GM12878 (cell line): ENCODE data around the gene TMEM232. TPM values are rescaled to one million over a fixed set of nuclear protein-coding genes. Genes with fewer than 3 reads are reported as not detected.

Experiments
- ATAC-seq: fragments of 200-7000 bp; cut with Tn5 transposase; 3 replicates; pipeline ENCODE4 v1.9.1; 2020; ENCODE audit warnings: mild to moderate bottlenecking, moderate library complexity
- BruUV-seq: library from RNA; stranded (reverse); fragments of 400-500 nt; replicated peaks from 2 replicates; lab custom pipeline; 2021; lab: Mats Ljungman, UMichigan
- CTCF ChIA-PET: fragments of 300-600 bp; sonication (Branson Sonifier 250); formaldehyde crosslinking; extraction: SDS; loops from one replicate; lab custom pipeline; 2021; ENCODE audit warnings: inconsistent platforms; lab: Yijun Ruan, JAX
- POLR2A ChIA-PET: fragments of 350-600 bp; formaldehyde crosslinking; extraction: SDS; loops from one replicate; lab custom pipeline; 2021; ENCODE audit warnings: inconsistent platforms; lab: Charles Lee
- RAD21 ChIA-PET: fragments of 300-600 bp; sonication (Branson Sonifier 250); formaldehyde crosslinking; loops from one replicate; lab custom pipeline; 2023; ENCODE audit warnings: antibody characterized with exemption; ENCODE audit not compliant: unreplicated experiment; lab: Charles Lee
- SMC1A ChIA-PET: fragments of 300-600 bp; sonication (Branson Sonifier 250); formaldehyde crosslinking; loops from one replicate; lab custom pipeline; 2023; ENCODE audit not compliant: unreplicated experiment, uncharacterized antibody; lab: Charles Lee
- DNase-seq: peaks from one replicate; pipeline ENCODE4 v3.0.0-alpha.2; 2011; ENCODE audit warnings: low read depth, low spot score
- FAIRE-seq: peaks from 3 replicates; lab custom pipeline; 2011; peaks lifted over from hg19 to GRCh38; lab: Jason Lieb, UNC
- H2AFZ ChIP-seq: 2 replicates; pipeline ENCODE4 v1.6.0; 2011; ENCODE audit warnings: low read depth, low read length, control low read depth; ENCODE audit not compliant: control insufficient read depth
- H3K27ac ChIP-seq: 2 replicates; pipeline ENCODE4 v1.5.1; 2011; ENCODE audit warnings: control low read depth; ENCODE audit not compliant: control insufficient read depth, insufficient read depth
- H3K27me3 ChIP-seq, 2 experiments: replicated peaks in 1 of 2; 2 replicates each; pipeline versions ENCODE4 v1.6.0 to v1.6.1; 2011; ENCODE audit warnings: low read length in 1 of 2; ENCODE audit not compliant: control insufficient read depth in 2 of 2, insufficient read depth in 2 of 2
- H3K36me3 ChIP-seq, 2 experiments: 2 replicates each; pipeline ENCODE4 v1.5.1; 2011; ENCODE audit warnings: low read length in 1 of 2; ENCODE audit not compliant: control insufficient read depth in 2 of 2, insufficient read depth in 2 of 2
- H3K4me1 ChIP-seq: 2 replicates; pipeline ENCODE4 v1.6.1; 2011; ENCODE audit warnings: mild to moderate bottlenecking, low read length, moderate library complexity, mixed read lengths; ENCODE audit not compliant: control insufficient read depth, insufficient read depth
- H3K4me2 ChIP-seq: 2 replicates; pipeline ENCODE4 v1.6.0; 2011; ENCODE audit warnings: control low read depth; ENCODE audit not compliant: control insufficient read depth, insufficient read depth
- H3K4me3 ChIP-seq: fragments of 200-600 bp; sonication (generic); 2 replicates; pipeline ENCODE4 v1.5.1; 2016
- H3K79me2 ChIP-seq: 2 replicates; pipeline ENCODE4 v1.6.0; 2011; ENCODE audit warnings: low read length; ENCODE audit not compliant: control insufficient read depth, insufficient read depth
- H3K9ac ChIP-seq: 2 replicates; pipeline ENCODE4 v1.8.0; 2011; ENCODE audit warnings: low read length, control low read depth, mixed read lengths; ENCODE audit not compliant: control insufficient read depth, insufficient read depth
- H3K9me3 ChIP-seq: replicated peaks from 3 replicates; pipeline ENCODE4 v1.5.1; 2011; ENCODE audit warnings: mild to moderate bottlenecking, low read length; ENCODE audit not compliant: control insufficient read depth, insufficient read depth
- H4K20me1 ChIP-seq: 2 replicates; pipeline ENCODE4 v1.6.0; 2011; ENCODE audit not compliant: control insufficient read depth, insufficient read depth
- BRCA1 ChIP-seq: IDR thresholded peaks from 2 replicates; pipeline ENCODE4 v1.6.1; 2011; ENCODE audit warnings: low read depth, low read length, improper control_type of control experiment
- CBFB ChIP-seq: IDR thresholded peaks from 2 replicates; pipeline ENCODE4 v1.6.1; 2016; ENCODE audit warnings: antibody characterized with exemption, low read depth
- FOXK2 ChIP-seq: fragments of 450-650 bp; IDR thresholded peaks from 2 replicates; pipeline ENCODE4 v1.6.1; 2017; ENCODE audit warnings: mild to moderate bottlenecking, moderate library complexity
- NBN ChIP-seq: fragments of 450-650 bp; IDR thresholded peaks from 2 replicates; pipeline ENCODE4 v1.6.1; 2016
- NFYA ChIP-seq: IDR thresholded peaks from 2 replicates; pipeline ENCODE4 v1.6.1; 2011; ENCODE audit warnings: low read depth, mild to moderate bottlenecking, low read length, improper control_type of control experiment, borderline replicate concordance
- NFYB ChIP-seq: IDR thresholded peaks from 2 replicates; pipeline ENCODE4 v1.6.1; 2011; ENCODE audit warnings: low read depth, mild to moderate bottlenecking, low read length, improper control_type of control experiment, moderate library complexity; ENCODE audit not compliant: insufficient read depth
- POLR2AphosphoS2 ChIP-seq: IDR thresholded peaks from 2 replicates; pipeline ENCODE4 v1.6.1; 2011; ENCODE audit warnings: low read depth, mild to moderate bottlenecking, low read length, improper control_type of control experiment, moderate library complexity
- POU2F2 ChIP-seq: IDR thresholded peaks from 3 replicates; pipeline ENCODE4 v1.6.1; 2011; ENCODE audit warnings: low read depth, mild to moderate bottlenecking, low read length, borderline replicate concordance
- RAD21 ChIP-seq: IDR thresholded peaks from 2 replicates; pipeline ENCODE4 v1.6.1; 2011; ENCODE audit warnings: mild to moderate bottlenecking, low read depth, low read length, moderate library complexity; ENCODE audit not compliant: insufficient read depth
- RB1 ChIP-seq: fragments of 450-650 bp; formaldehyde crosslinking; IDR thresholded peaks from 2 replicates; pipeline ENCODE4 v1.6.1; 2017; ENCODE audit warnings: mild to moderate bottlenecking, borderline replicate concordance
- RELA ChIP-seq: fragments of 450-650 bp; IDR thresholded peaks from 2 replicates; pipeline ENCODE4 v1.8.0; 2014; ENCODE audit warnings: borderline replicate concordance; ENCODE audit not compliant: partially characterized antibody
- ZSCAN29 ChIP-seq: fragments of 450-650 bp; IDR thresholded peaks from 2 replicates; pipeline ENCODE4 v1.6.1; 2017; ENCODE audit warnings: mild to moderate bottlenecking, moderate library complexity
- WGBS: methylation state at CpG from one replicate; pipeline ENCODE4 v1.1.6; 2016; ENCODE audit warnings: low lambda C conversion rate; ENCODE audit not compliant: insufficient replicate concordance, insufficient coverage; ENCODE audit errors: missing lambda C conversion rate; 5-methylcytosine and 5-hydroxymethylcytosine counted together
- in situ Hi-C: fragments of 300-500 bp; cut with MboI; formaldehyde crosslinking; loops from 9 replicates; pipeline ENCODE4 v1.14.3; 2018; ENCODE audit warnings: mixed read lengths
- intact Hi-C: fragments of 100-400 bp; cut with micrococcal nuclease; formaldehyde crosslinking; loops from one replicate; pipeline ENCODE4 v1.14.2; 2022; ENCODE audit not compliant: unreplicated experiment
- polyA plus RNA-seq, 11 experiments: library from polyadenylated mRNA; depleted of rRNA in 4 of 11; unstranded in 6 of 11; stranded (reverse) in 5 of 11; fragments of >200 nt; fragmentation: Nextera tagmentation in 4 of 11; fragmentation: Illumina TruSeq in 1 of 11; extraction: Ambion mirVana in 4 of 11; extraction: Trizol in 1 of 11; gene quantifications; 1 replicate in 1 of 11; 2 replicates in 10 of 11; pipeline versions ENCODE4 v1.2.1 to v1.2.3, GENCODE V29; 2011 to 2016; ENCODE audit warnings: inconsistent platforms in 2 of 11, missing spikeins in 2 of 11, low read depth in 1 of 11
- total RNA-seq, 4 experiments: library from RNA; depleted of rRNA in 3 of 4; stranded (reverse); fragments of >200 nt in 3 of 4; fragmentation: Illumina TruSeq in 1 of 4; extraction: Trizol in 1 of 4; gene quantifications; 2 replicates each; pipeline versions ENCODE4 v1.2.1 to v1.2.3, GENCODE V29; 2013 to 2021
- TF ChIP-seq, protein P1 (sequence below): fragments of 450-650 bp; IDR thresholded peaks from 2 replicates; pipeline ENCODE4 v1.6.1; 2018; ENCODE audit warnings: mild to moderate bottlenecking, low read depth, moderate library complexity; ENCODE audit not compliant: partially characterized antibody
- TF ChIP-seq, protein P2 (sequence below): IDR thresholded peaks from 2 replicates; pipeline ENCODE4 v1.6.1; 2012; ENCODE audit warnings: low read depth, low read length, improper control_type of control experiment
- TF ChIP-seq, protein P3 (sequence below): fragments of 450-650 bp; IDR thresholded peaks from 2 replicates; pipeline ENCODE4 v1.6.1; 2017; ENCODE audit warnings: antibody characterized with exemption, mild to moderate bottlenecking, moderate library complexity
- TF ChIP-seq, protein P4 (sequence below): IDR thresholded peaks from 2 replicates; pipeline ENCODE4 v1.6.1; 2011; ENCODE audit warnings: borderline replicate concordance, low read depth, mild to moderate bottlenecking, moderate library complexity, low read length; ENCODE audit not compliant: insufficient read depth, poor library complexity, severe bottlenecking

Gene TMEM232
- total and polyA plus RNA-seq, 10 of the 15 experiments (the other 5 are each of a cell fraction or from before 2014, with no cell fraction given), result 0.29 to 1.3 (median 0.91) TPM

DNA sequence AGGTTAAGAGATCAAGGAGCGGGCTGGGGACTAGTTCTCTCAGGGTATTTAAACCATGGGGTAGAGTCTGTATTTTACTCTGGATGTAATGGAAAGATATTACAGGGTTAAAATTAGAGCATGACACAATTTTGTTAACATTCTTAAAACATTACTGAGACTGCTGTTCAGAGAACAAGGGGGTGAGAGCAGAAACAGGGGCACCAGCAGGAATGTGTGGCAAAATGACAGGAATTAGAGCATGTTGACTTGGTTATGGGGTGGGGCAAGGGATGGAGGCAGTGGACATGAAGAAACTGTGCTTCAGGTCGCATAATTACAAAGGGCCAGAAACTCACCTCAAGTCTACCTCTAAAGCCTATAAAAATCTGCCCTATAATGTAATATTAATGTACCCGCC, 75.0 kb downstream of the TMEM232 start (continued):
- TF ChIP-seq FOXK2 (no peak), POU2F2 (no peak), BRCA1 (no peak), RELA (no peak), NBN (no peak)
- TF ChIP-seq, protein P1, sequence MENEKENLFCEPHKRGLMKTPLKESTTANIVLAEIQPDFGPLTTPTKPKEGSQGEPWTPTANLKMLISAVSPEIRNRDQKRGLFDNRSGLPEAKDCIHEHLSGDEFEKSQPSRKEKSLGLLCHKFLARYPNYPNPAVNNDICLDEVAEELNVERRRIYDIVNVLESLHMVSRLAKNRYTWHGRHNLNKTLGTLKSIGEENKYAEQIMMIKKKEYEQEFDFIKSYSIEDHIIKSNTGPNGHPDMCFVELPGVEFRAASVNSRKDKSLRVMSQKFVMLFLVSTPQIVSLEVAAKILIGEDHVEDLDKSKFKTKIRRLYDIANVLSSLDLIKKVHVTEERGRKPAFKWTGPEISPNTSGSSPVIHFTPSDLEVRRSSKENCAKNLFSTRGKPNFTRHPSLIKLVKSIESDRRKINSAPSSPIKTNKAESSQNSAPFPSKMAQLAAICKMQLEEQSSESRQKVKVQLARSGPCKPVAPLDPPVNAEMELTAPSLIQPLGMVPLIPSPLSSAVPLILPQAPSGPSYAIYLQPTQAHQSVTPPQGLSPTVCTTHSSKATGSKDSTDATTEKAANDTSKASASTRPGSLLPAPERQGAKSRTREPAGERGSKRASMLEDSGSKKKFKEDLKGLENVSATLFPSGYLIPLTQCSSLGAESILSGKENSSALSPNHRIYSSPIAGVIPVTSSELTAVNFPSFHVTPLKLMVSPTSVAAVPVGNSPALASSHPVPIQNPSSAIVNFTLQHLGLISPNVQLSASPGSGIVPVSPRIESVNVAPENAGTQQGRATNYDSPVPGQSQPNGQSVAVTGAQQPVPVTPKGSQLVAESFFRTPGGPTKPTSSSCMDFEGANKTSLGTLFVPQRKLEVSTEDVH, result no peak
- TF ChIP-seq, protein P2, sequence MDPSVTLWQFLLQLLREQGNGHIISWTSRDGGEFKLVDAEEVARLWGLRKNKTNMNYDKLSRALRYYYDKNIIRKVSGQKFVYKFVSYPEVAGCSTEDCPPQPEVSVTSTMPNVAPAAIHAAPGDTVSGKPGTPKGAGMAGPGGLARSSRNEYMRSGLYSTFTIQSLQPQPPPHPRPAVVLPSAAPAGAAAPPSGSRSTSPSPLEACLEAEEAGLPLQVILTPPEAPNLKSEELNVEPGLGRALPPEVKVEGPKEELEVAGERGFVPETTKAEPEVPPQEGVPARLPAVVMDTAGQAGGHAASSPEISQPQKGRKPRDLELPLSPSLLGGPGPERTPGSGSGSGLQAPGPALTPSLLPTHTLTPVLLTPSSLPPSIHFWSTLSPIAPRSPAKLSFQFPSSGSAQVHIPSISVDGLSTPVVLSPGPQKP, result no peak

DNA sequence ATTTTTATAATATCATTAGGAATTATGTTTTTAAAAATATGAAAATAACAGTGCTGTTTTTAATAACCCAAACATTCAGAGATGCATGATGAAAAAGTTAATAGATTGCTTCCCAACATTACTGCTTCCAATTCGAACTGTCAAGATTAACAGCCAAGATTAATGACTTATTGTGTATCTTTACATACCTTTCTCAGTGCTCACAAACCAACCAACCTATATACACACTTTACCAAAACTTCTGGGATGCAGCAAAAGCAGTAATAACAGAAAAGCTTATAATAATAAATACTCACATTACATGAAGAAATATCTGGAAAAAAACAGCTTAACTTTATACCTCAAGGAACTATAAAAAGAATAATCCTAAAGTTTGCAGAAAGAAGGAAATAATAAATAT, 82.1 kb downstream of the TMEM232 start:
- POLR2A ChIA-PET, result no interaction called here
- CTCF ChIA-PET, result interaction anchor here (0.7 kb wide), 1 partner anchor 18 kb away, joined by 3 read pairs; no protein-coding TSS in a partner anchor
- in situ Hi-C loops (no loop called here), intact Hi-C loops (no loop called here)
- ATAC-seq (no peak), DNase-seq (no peak), FAIRE-seq (no peak)
- H3K9me3 ChIP-seq, result no peaks in the 10 kb centered on the region
- RAD21 ChIA-PET, result no interaction called here
- WGBS, result 0% methylated on average over 1 of the region's 1 CpG
- no TSS peak for BruUV-seq
- H4K20me1 ChIP-seq, result no peaks in the 10 kb centered on the region
- no peaks in the 10 kb centered on the region for H3K79me2 ChIP-seq
- H3K9ac ChIP-seq, result no peak overlapping the region
- H3K4me3 ChIP-seq, result no peak overlapping the region
- no peak overlapping the region for H2AFZ ChIP-seq
- no peaks in the 10 kb centered on the region for H3K4me1 ChIP-seq
- H3K27ac ChIP-seq, result no peak overlapping the region
- H3K4me2 ChIP-seq, result no peak overlapping the region
- H3K27me3 ChIP-seq, result no peaks in the 10 kb centered on the region
- no peaks in the 10 kb centered on the region for H3K36me3 ChIP-seq
- SMC1A ChIA-PET, result no interaction called here
- no peak for TF ChIP-seq ZSCAN29
- TF ChIP-seq, protein P3, sequence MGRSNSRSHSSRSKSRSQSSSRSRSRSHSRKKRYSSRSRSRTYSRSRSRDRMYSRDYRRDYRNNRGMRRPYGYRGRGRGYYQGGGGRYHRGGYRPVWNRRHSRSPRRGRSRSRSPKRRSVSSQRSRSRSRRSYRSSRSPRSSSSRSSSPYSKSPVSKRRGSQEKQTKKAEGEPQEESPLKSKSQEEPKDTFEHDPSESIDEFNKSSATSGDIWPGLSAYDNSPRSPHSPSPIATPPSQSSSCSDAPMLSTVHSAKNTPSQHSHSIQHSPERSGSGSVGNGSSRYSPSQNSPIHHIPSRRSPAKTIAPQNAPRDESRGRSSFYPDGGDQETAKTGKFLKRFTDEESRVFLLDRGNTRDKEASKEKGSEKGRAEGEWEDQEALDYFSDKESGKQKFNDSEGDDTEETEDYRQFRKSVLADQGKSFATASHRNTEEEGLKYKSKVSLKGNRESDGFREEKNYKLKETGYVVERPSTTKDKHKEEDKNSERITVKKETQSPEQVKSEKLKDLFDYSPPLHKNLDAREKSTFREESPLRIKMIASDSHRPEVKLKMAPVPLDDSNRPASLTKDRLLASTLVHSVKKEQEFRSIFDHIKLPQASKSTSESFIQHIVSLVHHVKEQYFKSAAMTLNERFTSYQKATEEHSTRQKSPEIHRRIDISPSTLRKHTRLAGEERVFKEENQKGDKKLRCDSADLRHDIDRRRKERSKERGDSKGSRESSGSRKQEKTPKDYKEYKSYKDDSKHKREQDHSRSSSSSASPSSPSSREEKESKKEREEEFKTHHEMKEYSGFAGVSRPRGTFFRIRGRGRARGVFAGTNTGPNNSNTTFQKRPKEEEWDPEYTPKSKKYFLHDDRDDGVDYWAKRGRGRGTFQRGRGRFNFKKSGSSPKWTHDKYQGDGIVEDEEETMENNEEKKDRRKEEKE, result no peak
- no peak for TF ChIP-seq RB1
- no peak for TF ChIP-seq POLR2AphosphoS2
- no peak for TF ChIP-seq CBFB
- no peak for TF ChIP-seq NFYA
- TF ChIP-seq NFYB, result no peak
- TF ChIP-seq RAD21, result no peak
- TF ChIP-seq, protein P4, sequence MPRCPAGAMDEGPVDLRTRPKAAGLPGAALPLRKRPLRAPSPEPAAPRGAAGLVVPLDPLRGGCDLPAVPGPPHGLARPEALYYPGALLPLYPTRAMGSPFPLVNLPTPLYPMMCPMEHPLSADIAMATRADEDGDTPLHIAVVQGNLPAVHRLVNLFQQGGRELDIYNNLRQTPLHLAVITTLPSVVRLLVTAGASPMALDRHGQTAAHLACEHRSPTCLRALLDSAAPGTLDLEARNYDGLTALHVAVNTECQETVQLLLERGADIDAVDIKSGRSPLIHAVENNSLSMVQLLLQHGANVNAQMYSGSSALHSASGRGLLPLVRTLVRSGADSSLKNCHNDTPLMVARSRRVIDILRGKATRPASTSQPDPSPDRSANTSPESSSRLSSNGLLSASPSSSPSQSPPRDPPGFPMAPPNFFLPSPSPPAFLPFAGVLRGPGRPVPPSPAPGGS, result no peak
